Suppressor macrophage treated with lipopolysaccharide for 4 hours (primary cell): Measurements from ENCODE around the gene ANKRD34A.
A peak's percentile ranks its signal among the peaks of the same experiment; 100 is the strongest.
"Not testable (repeated sequence)": the region's sequence is repeated elsewhere in the genome, so short reads cannot be mapped to it uniquely, and the experiment has no call there.

Experiments used
- DNase-seq: peaks from one replicate; pipeline ENCODE4 v3.0.0-alpha.2; 2020

Gene ANKRD34A

GRCh38 chr1:145942871-145943270 lies 21.5 kb downstream of the ANKRD34A start:
- DNase-seq, result no peak

- DNase-seq, result no peak
Measured at GRCh38 chr1:145942405-145942804, 22.0 kb downstream of the ANKRD34A start.

GRCh38 chr1:145937436-145937835 lies 26.9 kb downstream of the ANKRD34A start:
- no peak for DNase-seq

GRCh38 chr1:145936247-145936646 lies 28.1 kb downstream of the ANKRD34A start:
- no peak for DNase-seq

- DNase-seq, result no peak
Measured at GRCh38 chr1:145935708-145936107, 28.7 kb downstream of the ANKRD34A start.

- not testable (repeated sequence) for DNase-seq
Measured at GRCh38 chr1:145932522-145933009, 31.8 kb downstream of the ANKRD34A start.

- no peak for DNase-seq
Measured at GRCh38 chr1:145927916-145928643, 36.3 kb downstream of the ANKRD34A start.

- peak; percentile 98 for DNase-seq
Measured at GRCh38 chr1:145927063-145927886, 37.1 kb downstream of the ANKRD34A start, which contains the start of gene RBM8A. RBM8A (minus strand) TSS chr1:145927484; CDS start chr1:145927426, 58 bp downstream.

- DNase-seq, result peak; percentile 18
Measured at GRCh38 chr1:145926686-145927062, 37.7 kb downstream of the ANKRD34A start.

GRCh38 chr1:145922266-145922665 lies 42.1 kb downstream of the ANKRD34A start:
- no peak for DNase-seq

- not testable (repeated sequence) for DNase-seq
Measured at GRCh38 chr1:145920297-145920696, 44.1 kb downstream of the ANKRD34A start.

- DNase-seq, result peak; percentile 47
Measured at GRCh38 chr1:145918992-145919939, 45.1 kb downstream of the ANKRD34A start.

- peak; percentile 94 for DNase-seq
Measured at GRCh38 chr1:145918144-145918991, 46.0 kb downstream of the ANKRD34A start, which contains the start of gene PEX11B. PEX11B (minus strand) TSS chr1:145918717; CDS start chr1:145918688, 29 bp downstream.

- DNase-seq, result no peak
Measured at GRCh38 chr1:145917595-145917994, 46.8 kb downstream of the ANKRD34A start.

GRCh38 chr1:145916745-145917144 lies 47.6 kb downstream of the ANKRD34A start:
- DNase-seq, result peak; percentile 58

- DNase-seq, result no peak
Measured at GRCh38 chr1:145912128-145912641, 52.2 kb downstream of the ANKRD34A start.
